T-helper 1 cell (primary cell): ENCODE data around the gene ST6GALNAC1.

ENCODE experiments used
- DNase-seq, 5 donors: peaks; one replicate each; pipeline ENCODE4 v3.0.0-alpha.2; 2012 to 2020
- total RNA-seq, 4 donors: gene quantifications; one replicate each; lab custom pipeline; 2026; lab: John Stamatoyannopoulos, UW

Gene ST6GALNAC1, protein sequence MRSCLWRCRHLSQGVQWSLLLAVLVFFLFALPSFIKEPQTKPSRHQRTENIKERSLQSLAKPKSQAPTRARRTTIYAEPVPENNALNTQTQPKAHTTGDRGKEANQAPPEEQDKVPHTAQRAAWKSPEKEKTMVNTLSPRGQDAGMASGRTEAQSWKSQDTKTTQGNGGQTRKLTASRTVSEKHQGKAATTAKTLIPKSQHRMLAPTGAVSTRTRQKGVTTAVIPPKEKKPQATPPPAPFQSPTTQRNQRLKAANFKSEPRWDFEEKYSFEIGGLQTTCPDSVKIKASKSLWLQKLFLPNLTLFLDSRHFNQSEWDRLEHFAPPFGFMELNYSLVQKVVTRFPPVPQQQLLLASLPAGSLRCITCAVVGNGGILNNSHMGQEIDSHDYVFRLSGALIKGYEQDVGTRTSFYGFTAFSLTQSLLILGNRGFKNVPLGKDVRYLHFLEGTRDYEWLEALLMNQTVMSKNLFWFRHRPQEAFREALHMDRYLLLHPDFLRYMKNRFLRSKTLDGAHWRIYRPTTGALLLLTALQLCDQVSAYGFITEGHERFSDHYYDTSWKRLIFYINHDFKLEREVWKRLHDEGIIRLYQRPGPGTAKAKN
- total RNA-seq: 3.2 to 7.4 (median 4.0) reads per million in 4 donors

DNA sequence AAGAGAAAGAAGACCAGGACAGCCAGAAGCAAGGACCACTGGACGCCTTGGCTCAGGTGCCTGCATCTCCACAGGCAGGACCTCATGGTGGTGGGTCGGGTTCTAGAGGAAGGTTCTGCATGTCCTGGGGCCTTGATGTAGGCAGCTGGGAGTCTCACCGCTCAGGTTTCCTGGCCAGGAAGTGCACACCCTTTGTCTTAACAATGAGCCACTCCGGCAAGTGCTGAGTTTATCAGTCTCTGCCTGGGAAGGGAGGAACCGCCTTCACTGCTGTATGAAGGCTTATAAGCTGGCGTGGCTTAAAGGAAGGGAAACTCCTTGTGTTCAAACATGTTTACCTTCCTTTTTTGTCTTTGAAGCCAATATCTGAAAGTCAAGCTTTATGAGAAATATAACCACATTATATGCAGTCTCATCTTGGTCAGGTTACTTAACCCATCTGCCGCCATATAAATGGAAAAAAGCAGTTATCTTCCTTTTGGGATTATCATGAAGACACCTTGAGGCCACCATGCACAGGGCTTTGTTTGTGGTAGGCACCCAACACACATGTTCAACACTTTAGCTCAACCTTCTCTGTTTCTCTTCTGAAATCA is at the start of gene ST6GALNAC1:
Gene ST6GALNAC1, minus strand, starts transcription at position 205 of the 596 bp plus-strand sequence. Its CDS starts 119 bp downstream, at position 86.
- DNase-seq: peak in 2 of 5 donors; percentile 5 to 27

DNA sequence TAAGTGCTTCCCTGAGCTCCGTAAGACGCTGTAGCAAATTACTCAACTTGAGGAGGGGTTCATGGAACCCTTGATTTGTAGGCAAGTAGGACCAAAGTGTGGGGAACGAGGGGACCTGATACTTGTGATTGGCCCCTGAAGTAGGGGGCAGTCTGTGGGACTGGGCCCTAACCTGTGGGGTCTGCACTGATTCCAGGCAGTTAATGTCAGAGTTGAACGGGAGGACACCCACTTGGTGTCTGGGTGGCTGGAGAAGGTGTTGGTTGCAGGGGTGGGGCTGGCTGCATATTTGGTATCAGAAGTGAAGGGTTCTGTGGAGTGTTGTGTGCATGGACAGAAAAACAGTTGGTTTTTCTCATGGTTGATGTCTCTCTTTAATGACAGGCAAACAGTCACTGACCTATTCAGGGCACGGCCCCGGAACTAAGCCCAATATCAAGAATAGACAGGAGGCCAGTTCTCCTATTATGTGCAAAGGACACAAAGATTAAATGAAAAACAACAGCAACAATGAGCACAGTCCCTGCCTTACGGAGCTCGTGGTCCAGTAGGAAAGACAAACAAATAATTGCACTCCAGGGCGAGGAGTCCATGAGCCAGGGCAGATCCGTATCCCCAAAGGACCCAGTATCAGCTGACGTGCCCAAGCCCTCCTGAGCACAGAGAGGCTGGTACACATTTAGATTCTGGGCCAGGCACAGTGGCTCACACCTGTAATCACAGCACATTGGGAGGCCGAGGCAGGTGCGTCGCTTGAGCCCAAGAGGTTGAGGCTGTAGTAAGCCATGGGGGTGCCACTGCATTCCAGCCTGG is 48.0 kb upstream of the ST6GALNAC1 start:
- DNase-seq: no peak

DNA sequence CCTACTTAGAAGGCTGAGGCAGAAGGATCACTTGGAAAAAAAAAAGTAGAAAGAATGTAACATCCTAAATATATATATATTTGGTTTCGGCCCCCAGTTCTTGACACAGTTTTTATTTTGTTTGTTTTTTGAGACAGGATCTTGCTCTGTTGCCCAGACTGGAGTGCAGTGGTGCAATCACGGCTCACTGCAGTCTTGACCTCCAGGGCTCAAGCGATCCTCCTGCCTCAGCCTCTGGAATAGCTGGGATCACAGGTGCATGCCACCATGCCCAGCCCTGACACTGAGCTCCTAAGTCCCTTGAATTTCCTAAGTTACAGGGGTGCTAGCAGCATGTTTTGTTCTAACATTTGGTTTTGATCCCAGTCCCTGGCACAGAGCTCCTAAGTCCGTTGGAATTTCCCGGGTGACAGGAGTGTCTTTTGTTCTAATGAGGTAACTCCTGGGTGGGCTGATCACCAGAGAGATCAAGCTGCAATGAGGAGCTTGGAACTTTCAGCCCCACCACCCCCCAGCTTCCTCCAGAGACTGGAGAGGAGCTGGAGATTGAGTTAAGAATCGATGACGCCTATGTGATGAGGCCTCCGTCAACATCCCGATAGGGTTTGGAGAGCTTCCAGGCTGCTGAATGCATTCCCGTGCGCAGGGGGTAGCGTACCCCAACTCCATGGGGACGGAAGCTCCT is 47.2 kb upstream of the ST6GALNAC1 start:
- no peak for DNase-seq

DNA sequence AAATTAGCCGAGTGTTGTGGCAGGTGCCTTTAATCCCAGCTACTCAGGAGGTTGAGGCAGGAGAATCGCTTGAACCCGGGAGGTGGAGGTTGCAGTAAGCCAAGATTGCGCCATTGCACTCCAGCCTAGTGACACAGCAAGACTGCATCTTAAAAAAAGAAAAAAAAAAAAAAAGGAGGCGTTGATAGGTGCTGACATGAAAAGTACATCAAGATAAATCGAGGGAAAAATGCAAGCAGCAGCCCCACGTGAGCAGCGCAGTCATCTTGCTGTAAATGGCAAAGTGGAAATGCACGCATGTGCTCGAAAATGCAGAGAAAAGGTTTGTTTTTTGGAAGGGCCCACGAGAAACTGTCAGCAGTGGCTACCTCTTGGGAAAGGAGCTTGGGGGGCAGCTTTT is 46.3 kb upstream of the ST6GALNAC1 start:
- DNase-seq: no peak

DNA sequence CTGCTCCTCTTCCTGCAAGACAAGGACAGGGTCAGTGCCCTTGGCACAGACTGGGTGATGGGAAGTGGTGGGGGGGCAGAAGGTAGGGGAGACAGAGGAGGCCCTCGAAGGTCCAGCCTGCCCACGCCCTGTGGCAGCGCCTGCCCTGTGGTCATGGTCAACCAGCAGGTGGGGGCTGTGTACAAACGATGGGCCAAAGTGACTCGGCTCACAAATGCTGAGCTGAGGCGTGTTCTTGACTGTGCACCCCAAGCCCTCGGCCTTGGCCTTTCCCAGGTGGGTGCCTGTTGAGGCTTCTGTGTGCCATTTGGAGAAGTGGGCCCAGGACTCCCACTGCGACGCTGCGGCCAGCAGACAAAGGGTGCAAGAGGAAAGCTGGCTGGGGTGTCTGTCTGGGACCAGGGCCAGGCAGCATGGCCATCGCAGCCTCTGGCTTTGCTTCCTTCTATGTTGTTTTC is 44.6 kb upstream of the ST6GALNAC1 start:
- no peak for DNase-seq

DNA sequence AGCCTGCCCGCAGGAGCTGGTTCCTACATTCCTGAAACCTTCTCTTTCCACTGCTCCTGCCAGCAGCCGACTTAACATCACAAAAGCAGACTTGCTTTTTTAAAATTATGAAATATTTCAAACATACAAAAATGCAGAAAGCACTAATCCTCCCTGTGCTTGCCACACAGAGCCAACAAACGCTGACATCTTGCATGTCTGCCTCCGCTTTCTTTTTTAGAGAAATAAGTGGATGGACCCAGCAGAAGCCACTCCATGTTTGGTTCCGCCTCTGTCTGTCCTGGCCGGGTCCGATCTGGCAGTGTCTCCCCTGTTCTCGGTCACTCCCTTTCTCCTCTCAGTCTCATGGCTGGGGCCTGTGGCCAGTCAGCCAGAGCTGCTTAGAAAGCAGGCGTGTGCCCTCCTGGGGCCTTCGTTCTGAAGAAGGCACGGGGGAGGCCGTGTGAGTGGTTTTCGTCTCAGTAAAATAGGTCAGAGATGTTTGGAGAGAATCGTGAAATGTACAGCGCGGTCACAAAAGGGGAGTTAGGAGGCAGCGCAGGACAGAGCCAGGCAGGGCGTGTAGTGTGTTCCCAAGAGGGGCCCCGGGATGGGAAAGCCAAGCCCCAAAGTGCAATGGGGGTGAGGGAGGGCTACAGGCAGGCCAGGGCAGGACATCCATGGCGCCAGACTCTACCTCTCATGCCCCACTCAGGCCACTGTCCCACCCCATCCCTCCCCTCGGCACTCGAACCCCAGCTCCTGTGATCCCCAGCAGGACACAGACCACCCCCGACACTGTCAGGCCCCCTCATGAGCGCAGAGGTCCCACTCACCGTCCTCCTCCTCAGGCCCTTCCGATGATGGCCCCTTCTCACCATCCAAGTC is 44.0 kb upstream of the ST6GALNAC1 start:
- no peak for DNase-seq

DNA sequence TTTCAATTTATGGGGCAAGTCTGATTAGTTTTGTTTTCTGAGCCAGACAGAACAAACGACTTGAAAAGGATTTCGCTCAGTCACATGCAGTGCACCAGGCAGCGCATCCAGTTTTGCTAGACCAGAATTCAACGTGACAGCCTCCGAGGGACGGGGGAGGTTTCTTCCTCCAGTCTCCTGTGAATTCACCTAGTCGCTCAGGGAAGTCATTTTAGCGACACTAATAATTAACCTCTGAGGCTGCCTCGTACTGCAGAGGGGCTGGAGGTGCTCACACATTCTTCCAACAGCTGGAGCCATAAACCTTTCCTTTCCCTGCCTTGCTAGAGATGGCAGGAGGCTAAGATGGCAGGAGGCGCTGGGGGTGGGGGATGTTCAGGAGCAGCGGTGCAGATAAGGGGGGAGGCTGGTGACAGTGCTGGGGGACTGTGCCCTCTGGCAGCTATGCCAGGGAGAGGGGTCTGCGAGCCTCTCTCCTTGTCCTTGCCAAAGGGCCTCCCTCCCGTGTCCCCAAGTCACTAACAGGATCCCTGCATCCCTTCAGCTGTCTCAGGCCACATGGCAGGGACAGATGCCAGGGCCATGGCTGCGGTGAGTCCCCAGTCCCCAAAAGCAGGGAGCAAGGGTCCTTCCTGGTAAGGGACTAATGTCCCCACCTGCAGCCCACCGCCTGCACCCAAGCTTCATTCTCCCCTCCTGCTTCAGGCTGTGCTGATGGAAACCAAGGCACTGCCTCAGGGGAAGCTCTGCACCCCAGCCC is 43.2 kb upstream of the ST6GALNAC1 start:
- no peak for DNase-seq

DNA sequence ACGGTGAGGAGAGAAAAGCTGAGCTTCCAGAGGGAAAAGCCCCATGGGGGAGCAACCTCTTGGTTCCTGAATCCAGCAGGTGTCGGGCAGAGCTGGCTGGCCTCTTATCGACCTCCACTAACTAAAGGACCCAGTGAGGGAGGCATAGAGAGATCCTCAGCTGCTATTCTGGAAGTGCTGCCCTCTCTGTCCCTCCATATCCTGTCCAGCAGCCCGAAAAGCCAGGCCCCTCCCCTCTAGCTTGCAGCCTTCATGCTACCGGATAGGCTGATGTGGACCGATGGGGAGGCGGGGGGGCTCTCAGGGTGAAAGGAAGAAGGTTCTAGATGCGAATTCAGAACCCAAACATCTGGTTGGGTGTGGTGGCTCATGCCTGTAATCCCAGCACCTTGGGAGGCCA is 42.3 kb upstream of the ST6GALNAC1 start:
- DNase-seq: no peak

DNA sequence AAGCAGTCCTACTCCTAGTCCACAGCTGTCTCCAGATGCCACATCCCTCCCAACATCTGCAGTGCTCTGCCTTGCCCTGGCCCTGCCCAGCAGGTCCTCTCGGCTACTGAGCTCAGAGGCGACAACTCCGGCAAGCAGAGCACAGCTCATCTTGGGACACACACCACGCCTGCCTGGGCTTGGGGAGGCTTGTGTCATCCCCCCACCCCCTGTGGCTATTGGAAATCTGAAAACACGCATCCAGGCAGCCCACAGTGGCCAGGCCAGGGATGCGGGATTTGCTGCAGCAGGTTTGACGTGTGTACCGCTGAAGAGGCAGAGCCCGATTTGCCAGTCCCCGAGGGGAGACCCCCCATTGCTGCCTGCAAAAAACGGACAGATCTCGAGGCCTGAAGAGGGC is 41.8 kb upstream of the ST6GALNAC1 start:
- no peak for DNase-seq

DNA sequence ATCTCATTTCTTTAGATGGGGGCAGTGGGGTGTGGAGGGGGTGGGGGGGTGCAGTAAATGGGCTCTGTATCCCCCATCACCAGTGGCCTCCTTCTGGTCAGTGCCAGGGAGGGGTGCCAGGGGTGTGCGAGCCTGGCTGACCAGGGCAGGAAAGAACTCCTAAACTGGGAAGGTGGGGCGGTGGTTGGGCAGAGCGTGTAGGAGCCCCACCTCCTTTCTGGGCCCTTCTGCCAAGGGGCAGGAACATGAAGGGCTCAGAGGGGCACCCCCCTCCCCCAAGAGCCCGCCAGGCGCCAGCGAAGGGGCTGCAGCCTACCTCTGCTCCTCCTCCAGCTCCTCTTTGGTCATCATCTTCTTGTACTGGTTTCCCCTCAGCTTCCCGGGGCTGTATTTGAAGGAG is 41.2 kb upstream of the ST6GALNAC1 start:
- DNase-seq: no peak

DNA sequence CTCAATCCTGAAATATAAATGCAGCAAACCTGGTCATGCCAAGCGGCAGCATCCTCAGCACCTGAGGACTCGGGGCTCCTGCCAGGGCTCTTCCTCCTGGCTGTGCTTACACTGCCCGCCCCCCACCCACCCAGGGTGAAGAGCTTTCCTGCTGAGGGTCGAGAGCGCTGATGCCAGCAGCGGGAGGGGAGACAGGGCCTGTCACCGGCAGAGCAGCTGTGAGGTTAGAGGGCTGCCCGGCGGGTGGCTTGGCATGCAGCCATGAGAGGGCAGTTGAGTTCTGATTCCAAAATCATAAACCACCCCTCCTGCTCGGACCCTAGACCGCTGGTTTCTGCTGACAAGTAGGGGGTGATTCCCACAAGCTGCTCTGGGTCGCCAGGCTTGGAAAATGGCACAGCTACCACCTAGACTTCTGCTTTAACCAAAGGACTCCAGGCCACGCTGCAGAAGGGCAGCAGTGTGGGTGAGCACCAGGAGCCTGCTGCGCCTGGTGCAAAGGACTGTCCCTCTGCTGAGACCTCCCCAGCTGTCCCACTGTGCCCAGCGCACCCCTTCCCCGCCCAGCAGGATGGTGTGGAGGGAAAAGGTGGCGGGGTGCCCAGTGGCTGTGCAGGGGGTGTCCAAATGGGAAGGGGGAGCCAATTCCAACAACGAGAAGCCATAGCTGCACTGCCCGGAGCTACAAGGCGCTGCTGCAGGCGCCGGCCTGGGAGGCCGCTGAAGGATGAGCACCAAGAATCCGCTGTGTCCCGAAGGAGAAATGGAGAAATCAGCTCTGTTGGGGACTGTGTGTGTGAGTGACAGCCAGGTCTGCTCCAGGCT is 40.6 kb upstream of the ST6GALNAC1 start:
- DNase-seq: no peak

DNA sequence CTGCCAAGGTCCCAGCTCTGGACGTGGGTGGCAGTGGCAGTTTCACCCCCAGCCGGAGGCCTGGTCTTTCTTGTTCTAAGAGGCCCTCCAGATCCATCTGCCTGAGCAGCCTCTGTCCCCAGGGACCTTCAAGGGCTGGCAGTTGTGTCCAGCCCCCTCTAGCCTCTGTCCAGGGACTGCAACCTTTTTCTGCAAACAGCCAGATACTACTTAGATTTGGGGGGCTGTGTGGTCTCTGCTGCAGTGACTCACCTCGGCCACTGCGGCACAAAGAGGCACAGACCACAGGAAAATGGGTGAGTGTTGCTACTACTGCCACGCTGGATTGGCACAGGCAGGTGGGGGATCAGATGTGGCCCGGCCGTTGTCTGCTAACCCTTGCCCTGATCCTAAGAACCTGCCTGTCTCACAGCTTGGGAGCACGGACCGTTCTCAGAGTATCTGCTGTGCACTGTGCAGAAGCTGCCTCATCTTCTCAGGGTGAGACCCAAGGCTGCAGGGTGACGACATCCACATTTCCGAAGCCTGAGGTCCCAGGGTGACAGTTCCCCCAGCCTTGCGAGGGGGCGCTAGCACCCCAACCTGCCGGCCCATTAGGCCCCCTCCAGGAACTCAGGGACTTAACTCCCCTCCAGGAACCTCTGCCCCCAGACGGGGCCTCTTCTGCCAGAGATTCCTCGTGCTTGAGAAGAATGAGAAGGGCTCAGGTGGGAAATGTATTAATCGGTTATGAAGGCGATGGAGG is 39.6 kb upstream of the ST6GALNAC1 start:
- no peak for DNase-seq

DNA sequence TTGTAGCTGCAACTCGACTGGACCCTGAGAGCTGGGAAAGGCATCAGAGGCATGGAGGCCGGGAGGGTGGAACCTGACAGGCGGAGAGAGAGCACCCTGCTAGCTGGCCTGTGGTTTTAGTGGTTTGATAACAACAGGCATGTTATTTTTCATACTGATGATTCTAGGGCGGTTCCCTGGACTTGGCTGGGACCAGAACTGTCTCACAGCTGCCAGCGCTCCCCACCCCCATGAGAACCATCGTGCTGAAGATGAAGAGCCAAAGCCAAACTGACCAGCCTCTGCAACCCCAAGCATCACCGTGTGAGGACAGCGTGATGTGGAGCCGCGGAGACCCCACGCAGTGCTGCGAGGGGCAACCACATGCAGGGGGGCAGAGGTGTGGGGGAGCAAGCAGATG is 38.7 kb upstream of the ST6GALNAC1 start:
- DNase-seq: no peak

DNA sequence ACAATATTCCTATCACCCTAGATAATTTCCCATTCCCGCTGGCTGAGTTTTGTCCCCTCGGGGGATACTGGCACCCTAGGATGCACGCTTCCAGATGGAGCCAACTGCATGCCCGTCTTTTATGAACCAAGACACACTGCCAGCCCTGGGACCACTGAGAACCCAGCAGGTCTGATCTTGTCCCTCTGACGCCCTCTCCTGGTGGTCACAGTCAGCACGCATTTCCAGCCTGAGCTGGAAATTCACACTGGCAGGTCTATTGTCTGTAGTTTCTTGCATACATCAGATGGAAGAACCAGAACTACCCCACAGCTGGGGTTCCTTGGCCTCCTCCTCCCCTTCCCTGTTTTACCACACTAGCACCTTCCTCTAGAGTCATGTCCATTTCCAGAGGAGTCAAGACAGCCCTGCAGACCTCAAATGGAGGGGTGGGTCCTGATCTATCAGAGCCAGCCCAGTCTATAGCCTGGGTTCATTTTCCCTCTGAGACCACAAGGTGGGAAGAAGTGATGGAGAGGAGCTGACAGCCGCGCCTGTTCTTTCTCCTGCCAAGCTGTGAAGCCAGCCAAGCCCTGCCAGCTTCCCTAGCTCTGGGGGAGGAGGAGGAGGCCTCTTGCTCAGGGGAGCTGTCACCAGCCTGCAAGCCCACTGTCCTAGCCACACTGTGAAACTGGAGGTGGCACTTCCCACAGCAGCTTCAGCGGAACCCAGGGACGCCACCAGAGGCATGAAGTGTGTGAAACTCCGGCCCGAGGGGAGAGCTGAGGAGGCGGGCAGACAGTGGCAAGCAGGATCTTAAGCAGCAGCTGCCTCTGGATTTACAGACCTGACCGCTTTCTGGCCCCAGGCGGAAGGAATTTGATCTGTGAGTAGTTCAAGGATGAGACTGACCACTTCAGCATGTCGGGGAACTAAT is 37.9 kb upstream of the ST6GALNAC1 start:
- peak; percentile 26 to 68 (median 52) for DNase-seq

DNA sequence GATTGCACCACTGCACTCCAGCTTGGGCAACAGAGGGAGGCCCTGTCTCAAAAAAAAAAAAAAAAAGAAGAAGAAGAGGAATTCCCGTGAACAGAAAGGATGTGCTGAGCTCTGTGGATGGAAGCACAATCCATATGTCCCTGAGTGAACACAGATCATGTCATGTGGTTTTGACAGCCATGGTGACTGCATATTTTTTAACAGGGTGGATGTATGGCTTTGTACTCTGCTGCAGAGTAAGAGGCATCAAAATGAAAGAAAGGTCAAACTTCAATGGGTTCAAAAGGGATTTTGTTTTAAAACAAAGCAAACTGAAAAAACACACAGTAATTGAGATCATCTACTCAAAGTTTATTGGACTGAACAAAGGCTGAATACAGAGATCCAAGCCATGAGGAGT is 35.7 kb upstream of the ST6GALNAC1 start:
- no peak for DNase-seq

DNA sequence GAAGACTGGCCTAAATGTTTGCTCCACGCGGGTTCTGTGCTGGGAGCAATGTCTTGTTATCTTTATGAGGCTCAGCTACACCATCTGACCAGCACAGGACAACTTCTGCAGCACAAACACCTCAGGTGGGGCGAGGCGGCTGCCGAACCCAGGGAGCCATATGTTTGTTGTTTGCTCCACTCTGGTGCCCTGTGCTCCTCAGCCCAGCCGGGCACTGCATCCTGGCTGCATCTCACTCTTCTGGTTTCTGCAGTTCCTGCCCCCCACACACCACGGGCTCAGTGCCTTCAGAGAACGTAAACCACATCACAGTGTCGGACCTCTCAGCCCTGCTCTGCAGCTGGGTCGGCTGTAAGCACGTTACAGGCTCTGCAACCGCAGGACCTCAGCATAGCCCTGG is 34.8 kb upstream of the ST6GALNAC1 start:
- DNase-seq: peak in 1 of 5 donors; percentile 34

DNA sequence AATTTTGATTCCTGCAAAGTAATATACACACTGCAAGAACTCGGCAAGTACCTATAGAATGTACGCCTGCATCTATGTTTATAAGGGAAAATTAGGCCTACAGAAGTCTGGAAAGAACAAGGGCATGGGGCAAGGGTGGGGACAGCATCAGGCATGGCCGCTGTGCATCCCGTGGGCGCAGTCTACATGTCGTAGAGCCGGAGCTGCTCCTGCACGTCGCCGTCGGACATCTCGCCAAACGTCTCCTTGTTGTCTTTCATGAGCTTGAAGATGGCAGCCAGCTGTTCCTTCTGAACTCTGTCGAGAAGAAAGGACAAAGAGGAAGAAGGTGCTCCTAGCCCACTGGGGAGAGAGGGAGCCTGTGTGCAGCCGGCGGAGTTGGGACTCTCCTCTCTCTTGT is 33.8 kb upstream of the ST6GALNAC1 start:
- DNase-seq: no peak

DNA sequence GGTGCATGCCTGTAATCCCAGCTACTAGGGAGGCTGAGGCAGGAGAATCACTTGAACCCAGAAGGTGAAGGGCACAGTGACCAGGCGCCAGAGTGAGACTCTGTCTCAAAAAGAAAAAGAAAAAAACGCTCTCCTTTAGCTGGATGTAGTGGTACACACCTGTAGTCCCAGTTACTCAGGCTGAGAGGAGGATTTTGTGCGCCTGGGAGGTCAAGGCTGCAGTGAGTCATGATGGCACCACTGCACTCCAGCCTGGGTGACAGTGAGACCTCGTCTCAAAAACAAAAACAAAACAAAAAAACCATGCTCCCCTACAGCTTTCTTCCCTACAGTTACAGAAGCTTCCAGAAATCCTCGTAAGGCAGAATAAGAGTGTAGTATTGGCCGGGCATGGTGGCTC is 33.1 kb upstream of the ST6GALNAC1 start:
- no peak for DNase-seq
